Loucy (cell line): ENCODE data around the gene RASA4B.
"Not testable (repeated sequence)": the region's sequence is repeated elsewhere in the genome, so short reads cannot be mapped to it uniquely, and the experiment has no call there.

Source experiments
- H2AFZ ChIP-seq: fragments of 200-600 bp; sonication (generic); 2 replicates; pipeline ENCODE4 v1.6.0; 2016; ENCODE audit warnings: antibody characterized with exemption, mild to moderate bottlenecking, low read length, moderate library complexity
- H3F3A ChIP-seq: fragments of 200-600 bp; 2 replicates; pipeline ENCODE4 v1.6.0; 2016; ENCODE audit warnings: antibody characterized with exemption, low read depth, mild to moderate bottlenecking
- H3K27me3 ChIP-seq: fragments of 200-600 bp; sonication (generic); 2 replicates; pipeline ENCODE4 v1.6.1; 2014; ENCODE audit warnings: low read length, mild to moderate bottlenecking; ENCODE audit not compliant: insufficient read depth, poor library complexity, severe bottlenecking
- H3K36me3 ChIP-seq: fragments of 200-600 bp; sonication (generic); 2 replicates; pipeline ENCODE4 v1.6.1; 2016; ENCODE audit warnings: low read length; ENCODE audit not compliant: insufficient read depth
- H3K4me1 ChIP-seq: fragments of 200-600 bp; sonication (generic); 2 replicates; pipeline ENCODE4 v1.5.1; 2014; ENCODE audit warnings: low read length, mild to moderate bottlenecking; ENCODE audit not compliant: insufficient read depth, poor library complexity, severe bottlenecking
- H3K4me2 ChIP-seq: fragments of 200-600 bp; sonication (generic); 2 replicates; pipeline ENCODE4 v1.6.0; 2014; ENCODE audit warnings: antibody characterized with exemption, low read length, low read depth, mild to moderate bottlenecking; ENCODE audit not compliant: poor library complexity, severe bottlenecking
- H3K4me3 ChIP-seq: fragments of 200-600 bp; sonication (generic); 2 replicates; pipeline ENCODE4 v1.5.1; 2014; ENCODE audit warnings: low read length, mild to moderate bottlenecking, mixed read lengths; ENCODE audit not compliant: poor library complexity, severe bottlenecking
- H3K79me2 ChIP-seq: fragments of 200-600 bp; sonication (generic); 2 replicates; pipeline ENCODE4 v1.6.1; 2014; ENCODE audit warnings: low read length; ENCODE audit not compliant: insufficient read depth
- H3K9ac ChIP-seq: fragments of 200-600 bp; sonication (generic); 2 replicates; pipeline ENCODE4 v1.6.0; 2014; ENCODE audit warnings: mild to moderate bottlenecking, low read depth, low read length, moderate library complexity; ENCODE audit not compliant: poor library complexity, severe bottlenecking
- H3K9me2 ChIP-seq: fragments of 200-600 bp; sonication (generic); replicated peaks from 2 replicates; pipeline ENCODE4 v1.6.1; 2016; ENCODE audit warnings: low read depth, low read length, mixed read lengths
- H3K9me3 ChIP-seq: fragments of 200-600 bp; sonication (generic); 2 replicates; pipeline ENCODE4 v1.6.1; 2014; ENCODE audit warnings: mild to moderate bottlenecking, antibody characterized with exemption, low read length, low read depth; ENCODE audit not compliant: insufficient read depth
- H4K20me1 ChIP-seq: fragments of 200-600 bp; sonication (generic); 2 replicates; pipeline ENCODE4 v1.6.0; 2014; ENCODE audit warnings: antibody characterized with exemption, low read length, mild to moderate bottlenecking; ENCODE audit not compliant: insufficient read depth, poor library complexity, severe bottlenecking

Gene RASA4B

DNA sequence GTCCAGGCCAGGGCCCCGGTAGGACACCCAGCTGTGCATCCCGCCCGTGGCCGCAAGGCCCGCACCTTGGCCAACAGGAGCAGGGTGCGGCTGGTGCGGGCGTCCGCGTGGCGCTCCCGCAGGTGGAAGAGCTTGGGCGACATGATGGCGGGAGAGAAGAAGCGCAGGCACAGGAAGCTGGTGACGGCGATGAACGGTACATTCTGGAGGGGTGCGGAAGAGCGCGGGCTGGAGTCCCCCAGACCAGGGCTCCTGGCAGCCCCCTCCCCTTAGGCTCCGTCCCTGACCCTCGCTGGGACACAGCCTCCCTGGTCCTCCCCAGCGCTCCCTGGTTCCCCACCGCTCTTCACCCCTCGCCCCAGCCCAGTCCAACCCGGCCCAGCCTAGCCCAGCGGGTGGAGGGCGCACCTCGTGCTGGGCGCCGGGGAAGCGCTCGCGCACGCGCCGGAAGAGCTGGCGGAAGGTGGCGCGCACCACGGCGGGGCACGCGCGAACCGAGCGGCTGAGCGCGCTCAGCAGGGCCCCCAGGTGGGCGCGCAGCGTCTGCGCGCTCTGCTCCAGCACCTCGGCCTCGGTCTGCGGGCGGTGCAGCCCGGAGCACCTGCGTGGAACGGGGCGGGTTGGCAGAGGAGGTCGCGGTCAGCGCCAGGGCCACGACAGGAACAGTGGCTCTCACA lies 23.0 kb downstream of the RASA4B start:
- H3F3A ChIP-seq, H4K20me1 ChIP-seq, H3K4me3 ChIP-seq, H3K9ac ChIP-seq, H3K79me2 ChIP-seq, H2AFZ ChIP-seq, H3K4me1 ChIP-seq, H3K9me3 ChIP-seq, H3K27me3 ChIP-seq, H3K4me2 ChIP-seq, H3K36me3 ChIP-seq, H3K9me2 ChIP-seq: not testable (repeated sequence)

DNA sequence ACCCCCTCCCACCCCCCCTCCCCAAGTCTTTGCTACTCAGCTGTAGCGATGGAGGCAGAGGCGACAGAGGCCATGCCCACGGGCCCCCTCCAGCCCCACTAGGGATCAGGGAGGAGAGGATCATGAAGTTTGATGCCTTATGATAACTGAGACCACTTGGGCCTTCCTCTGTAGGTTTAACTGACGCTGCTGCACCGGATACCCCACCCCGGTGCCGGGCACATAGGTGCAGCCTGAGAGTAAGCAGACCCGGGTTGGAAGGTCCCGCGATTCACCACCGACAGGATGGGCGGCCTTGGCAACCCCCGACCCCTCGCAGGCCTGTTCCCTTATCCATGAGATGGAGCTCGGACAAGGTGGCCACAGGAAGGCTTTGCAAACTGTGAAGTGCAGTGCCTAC lies 23.6 kb downstream of the RASA4B start:
- not testable (repeated sequence) for H3K4me2 ChIP-seq, H4K20me1 ChIP-seq

DNA sequence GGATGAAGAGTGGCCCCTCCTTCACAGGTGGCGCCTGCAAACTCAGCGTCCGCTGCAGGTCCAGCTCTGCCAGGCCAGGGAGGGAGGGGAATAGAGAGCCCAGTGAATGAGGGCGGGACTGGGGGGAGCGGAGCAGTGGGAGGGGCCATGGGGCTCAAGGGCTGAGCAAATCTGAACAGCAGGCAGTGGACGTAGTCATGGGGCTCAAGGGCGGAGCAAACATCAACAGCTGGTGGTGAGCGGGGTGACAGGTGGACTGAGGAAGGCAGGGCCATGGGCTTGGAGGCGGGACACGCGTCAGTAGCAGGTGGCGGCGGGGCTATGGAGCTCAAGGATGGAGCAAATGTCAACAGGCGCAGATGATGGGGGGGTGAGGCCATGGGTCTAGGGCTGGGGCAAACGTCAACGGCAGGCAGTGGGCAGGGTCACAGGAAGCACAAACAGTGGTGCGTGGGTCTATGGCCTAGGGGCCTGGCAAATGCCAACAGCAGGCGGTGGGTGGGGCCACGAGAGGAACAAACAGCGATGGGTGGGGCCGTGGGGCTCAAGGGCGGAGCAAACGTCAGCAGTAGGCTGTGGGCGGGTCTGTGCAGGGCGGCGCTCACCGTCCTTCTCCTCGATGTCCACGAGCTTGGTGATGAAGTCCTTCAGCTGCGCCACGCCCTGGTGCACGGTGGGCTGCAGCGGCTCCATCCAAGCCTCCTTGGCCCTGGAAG lies 24.2 kb downstream of the RASA4B start:
- H3K4me3 ChIP-seq, H3K4me1 ChIP-seq, H3K9ac ChIP-seq, H3K36me3 ChIP-seq, H3K79me2 ChIP-seq, H2AFZ ChIP-seq, H3K27me3 ChIP-seq, H4K20me1 ChIP-seq, H3K9me3 ChIP-seq, H3K4me2 ChIP-seq, H3F3A ChIP-seq, H3K9me2 ChIP-seq: not testable (repeated sequence)

More for the DNA sequence above, 23.6 kb downstream of the RASA4B start:
- H2AFZ ChIP-seq, H3K9ac ChIP-seq, H3K79me2 ChIP-seq, H3F3A ChIP-seq, H3K36me3 ChIP-seq, H3K27me3 ChIP-seq, H3K4me3 ChIP-seq, H3K4me1 ChIP-seq, H3K9me3 ChIP-seq, H3K9me2 ChIP-seq: not testable (repeated sequence)

DNA sequence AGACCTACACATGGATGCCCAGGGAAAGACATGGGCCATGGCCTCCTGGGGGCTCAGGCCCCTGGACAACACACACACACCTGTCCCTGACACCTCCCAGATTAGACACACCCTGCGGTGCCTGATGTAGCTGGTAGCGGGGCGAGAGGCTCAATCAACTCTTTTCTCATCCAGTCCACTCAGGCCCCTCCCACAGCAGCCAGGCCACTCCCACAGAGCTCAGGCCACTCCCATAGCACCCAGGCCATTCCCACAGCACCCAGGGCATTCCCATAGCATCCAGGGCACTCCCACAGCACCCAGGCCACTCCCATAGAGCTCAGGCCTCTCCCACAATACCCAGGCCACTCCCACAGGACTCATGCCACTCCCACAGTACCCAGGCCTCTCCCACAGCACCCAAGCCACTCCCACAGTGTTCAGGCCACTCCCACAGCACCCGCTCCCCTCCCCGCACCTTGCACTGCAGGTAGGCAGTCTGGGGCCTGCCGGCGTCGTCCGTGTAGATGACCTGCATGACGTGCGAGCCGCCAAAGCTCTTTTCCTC lies 27.0 kb downstream of the RASA4B start:
- H3K79me2 ChIP-seq, H2AFZ ChIP-seq, H3K36me3 ChIP-seq, H3K9me2 ChIP-seq, H3K9ac ChIP-seq, H3K4me1 ChIP-seq, H3K4me2 ChIP-seq, H3F3A ChIP-seq, H3K9me3 ChIP-seq, H4K20me1 ChIP-seq, H3K27me3 ChIP-seq, H3K4me3 ChIP-seq: not testable (repeated sequence)

DNA sequence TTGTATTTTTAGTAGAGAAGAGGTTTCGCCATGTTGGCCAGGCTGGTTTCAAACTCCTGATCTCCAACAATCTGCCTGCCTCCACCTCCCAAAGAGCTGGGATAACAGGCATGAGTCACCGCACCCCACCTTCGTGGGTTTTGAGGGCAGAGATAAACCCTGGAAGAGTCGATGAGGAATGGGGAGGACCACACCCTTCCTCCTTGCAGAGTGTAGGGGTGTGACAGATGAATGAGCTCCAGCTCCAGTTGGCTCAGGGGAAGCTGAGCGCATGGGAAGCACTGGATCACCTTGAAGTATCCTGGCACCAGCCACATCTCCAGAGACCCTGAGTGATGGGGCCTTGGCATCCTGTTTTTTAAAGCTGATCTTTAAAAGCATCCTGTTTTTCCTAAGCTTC lies 33.3 kb downstream of the RASA4B start:
- not testable (repeated sequence) for H3K9me3 ChIP-seq, H3K79me2 ChIP-seq, H3K9me2 ChIP-seq, H3K36me3 ChIP-seq, H4K20me1 ChIP-seq, H3F3A ChIP-seq, H2AFZ ChIP-seq, H3K4me2 ChIP-seq, H3K4me1 ChIP-seq, H3K4me3 ChIP-seq, H3K9ac ChIP-seq, H3K27me3 ChIP-seq

DNA sequence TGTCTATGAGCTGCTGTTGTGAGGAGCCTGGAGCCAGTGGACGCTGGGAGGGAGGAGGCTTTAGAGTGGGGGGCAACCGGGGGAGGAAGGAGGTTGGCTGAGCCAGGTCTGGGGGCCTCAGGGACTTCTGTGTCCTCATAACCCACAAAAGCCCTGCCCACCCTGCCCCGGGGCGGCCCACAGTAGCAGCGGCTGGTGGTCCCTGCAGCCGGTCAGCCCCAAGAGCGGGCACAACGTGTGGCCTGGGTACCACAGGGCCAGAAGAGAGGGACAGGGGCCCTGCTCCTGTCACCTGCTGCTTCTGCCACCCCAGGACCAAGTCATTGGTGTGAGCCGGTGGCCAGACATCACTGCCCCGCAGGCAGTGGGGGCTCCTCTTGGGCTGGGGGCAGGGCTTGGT lies 35.6 kb downstream of the RASA4B start:
- H3K4me3 ChIP-seq, H3K36me3 ChIP-seq, H3K4me1 ChIP-seq, H3K4me2 ChIP-seq, H3K27me3 ChIP-seq, H4K20me1 ChIP-seq, H3K9ac ChIP-seq, H3K9me2 ChIP-seq, H2AFZ ChIP-seq, H3F3A ChIP-seq, H3K9me3 ChIP-seq, H3K79me2 ChIP-seq: not testable (repeated sequence)
